ENCODE data around the gene B3GNT8.
A peak's percentile ranks its signal among the peaks of the same experiment; 100 is the strongest.
"Not testable (repeated sequence)": the region's sequence is repeated elsewhere in the genome, so short reads cannot be mapped to it uniquely, and the experiment has no call there.

B3GNT8 gene

DNA sequence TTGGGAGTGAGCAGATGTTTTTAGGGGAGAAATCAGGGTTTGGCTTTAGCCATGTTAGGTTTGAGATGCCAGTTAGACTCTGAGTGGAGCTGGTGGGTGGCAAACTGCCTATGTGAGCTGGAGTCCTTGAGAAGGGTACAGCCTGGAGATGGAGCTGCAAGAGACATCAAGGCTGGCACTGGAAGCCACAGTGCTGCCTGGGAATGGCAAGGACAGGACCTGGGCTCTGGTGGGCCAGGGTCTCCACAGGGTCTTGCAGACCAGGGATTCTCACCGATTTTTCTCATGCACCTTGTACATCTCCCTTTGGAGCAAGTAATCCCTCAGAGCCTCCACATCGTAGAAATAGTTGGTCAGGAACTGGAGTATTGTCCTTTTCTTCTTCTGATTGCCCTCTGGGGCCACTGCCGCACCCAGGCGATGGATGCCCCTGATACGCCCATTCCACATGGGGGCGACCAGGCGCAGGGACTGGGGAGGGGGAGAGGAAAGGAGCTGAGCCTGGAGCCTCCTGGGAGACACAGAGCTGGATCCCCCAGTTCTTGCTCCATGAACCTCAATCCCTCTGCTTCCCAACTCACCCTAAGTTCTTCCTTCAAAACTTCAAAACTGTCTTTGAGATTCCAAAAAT lies 10.9 kb upstream of the B3GNT8 start:
- no peak for DNase-seq (ENCODE audit: extremely low read depth in 1 of 2, low read depth in 1 of 2)

DNA sequence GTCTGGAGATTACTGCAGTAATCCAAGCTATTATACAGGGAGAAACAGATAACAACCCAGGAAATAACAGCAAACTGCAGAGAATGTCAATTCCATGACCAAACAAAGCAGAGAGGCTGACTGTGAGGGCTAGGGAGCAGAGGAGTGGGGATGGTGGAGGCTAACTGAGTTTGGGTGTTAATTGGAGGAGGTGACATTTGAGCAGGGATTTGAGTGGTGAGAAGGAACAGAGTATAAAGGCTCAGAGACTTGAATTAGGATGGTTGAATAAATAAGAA lies 9.4 kb upstream of the B3GNT8 start:
- DNase-seq (ENCODE audit: extremely low read depth in 1 of 2, low read depth in 1 of 2), result no peak

- DNase-seq (ENCODE audit: extremely low read depth in 1 of 2, low read depth in 1 of 2), result no peak
Measured at GRCh38 chr19:41435936-41436673, 8.9 kb upstream of the B3GNT8 start.

DNA sequence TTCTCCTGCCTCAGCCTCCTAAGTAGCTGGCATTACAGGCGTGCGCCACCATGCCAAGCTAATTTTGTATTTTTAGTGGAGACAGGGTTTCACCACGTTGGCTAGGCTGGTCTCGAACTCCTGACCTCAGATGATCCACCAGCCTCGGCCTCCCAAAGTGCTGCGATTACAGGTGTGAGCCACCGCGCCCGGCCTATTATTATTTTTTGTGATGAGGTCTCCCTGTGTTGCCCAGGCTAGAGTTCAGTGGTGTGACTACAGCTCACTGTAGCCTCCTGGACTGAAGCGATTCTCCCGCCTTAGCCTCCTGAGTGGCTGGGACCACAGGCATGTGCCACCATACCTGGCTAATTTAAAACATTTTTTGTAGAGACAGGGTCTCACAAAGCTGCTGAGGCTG lies 8.2 kb upstream of the B3GNT8 start:
- DNase-seq (ENCODE audit: extremely low read depth in 1 of 2, low read depth in 1 of 2), result not testable (repeated sequence)

GRCh38 chr19:41434450-41434849 lies 7.3 kb upstream of the B3GNT8 start:
- DNase-seq (ENCODE audit: extremely low read depth in 1 of 2, low read depth in 1 of 2), result no peak

- no peak for DNase-seq (ENCODE audit: extremely low read depth in 1 of 2, low read depth in 1 of 2)
Measured at GRCh38 chr19:41433171-41433570, 6.0 kb upstream of the B3GNT8 start.

DNA sequence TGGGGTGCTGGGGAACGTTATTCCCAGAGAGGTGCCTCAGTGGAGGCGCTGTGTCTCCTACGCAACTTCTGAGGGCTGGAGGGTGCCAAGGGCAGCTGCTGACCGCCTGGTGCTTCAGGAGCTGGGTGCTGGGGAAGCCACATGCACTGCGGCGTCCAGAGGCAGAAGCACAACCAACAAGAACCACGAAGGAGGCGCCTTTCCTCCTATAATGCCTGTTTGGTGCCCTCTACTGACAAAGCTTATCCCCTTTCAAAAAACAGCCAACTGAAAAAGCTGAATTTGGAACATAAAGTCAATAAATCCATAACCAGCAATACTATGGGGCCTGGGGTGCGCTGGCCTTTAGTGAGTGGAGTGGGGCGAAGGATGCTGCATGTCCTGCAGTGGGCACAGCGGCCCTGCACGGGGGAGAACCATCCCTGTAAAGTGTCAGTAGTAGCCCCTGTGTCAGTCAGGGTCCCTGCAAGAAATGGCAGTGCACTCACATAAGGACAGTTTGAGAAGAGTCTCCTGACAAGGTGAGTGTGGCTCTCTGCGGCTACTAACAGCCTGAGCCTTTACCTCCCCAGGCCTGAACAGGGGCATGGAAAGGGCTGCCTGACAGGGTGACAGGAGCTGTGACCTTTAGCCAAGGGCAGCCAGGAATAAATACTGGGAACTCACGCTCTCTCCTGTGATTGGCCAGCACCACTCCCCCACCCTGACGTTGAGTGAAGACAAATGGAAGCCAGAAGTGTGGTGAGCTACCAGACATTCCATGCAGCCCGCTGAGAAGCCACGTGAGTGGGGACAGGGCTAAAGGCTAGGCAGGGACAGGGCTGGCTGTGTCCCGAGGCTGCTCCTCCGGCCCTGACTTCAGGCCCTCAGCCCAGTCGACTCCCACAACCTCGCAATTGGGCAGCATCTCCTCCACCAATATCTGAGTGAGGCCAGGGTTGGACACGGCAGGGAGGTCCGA lies 4.5 kb upstream of the B3GNT8 start:
- no peak for DNase-seq (ENCODE audit: extremely low read depth in 1 of 2, low read depth in 1 of 2)

- DNase-seq (ENCODE audit: extremely low read depth in 1 of 2, low read depth in 1 of 2), result no peak
Measured at GRCh38 chr19:41430922-41431321, 3.7 kb upstream of the B3GNT8 start.

GRCh38 chr19:41428481-41428859 lies 1.3 kb upstream of the B3GNT8 start:
- no peak for DNase-seq (ENCODE audit: extremely low read depth in 1 of 2, low read depth in 1 of 2)

DNA sequence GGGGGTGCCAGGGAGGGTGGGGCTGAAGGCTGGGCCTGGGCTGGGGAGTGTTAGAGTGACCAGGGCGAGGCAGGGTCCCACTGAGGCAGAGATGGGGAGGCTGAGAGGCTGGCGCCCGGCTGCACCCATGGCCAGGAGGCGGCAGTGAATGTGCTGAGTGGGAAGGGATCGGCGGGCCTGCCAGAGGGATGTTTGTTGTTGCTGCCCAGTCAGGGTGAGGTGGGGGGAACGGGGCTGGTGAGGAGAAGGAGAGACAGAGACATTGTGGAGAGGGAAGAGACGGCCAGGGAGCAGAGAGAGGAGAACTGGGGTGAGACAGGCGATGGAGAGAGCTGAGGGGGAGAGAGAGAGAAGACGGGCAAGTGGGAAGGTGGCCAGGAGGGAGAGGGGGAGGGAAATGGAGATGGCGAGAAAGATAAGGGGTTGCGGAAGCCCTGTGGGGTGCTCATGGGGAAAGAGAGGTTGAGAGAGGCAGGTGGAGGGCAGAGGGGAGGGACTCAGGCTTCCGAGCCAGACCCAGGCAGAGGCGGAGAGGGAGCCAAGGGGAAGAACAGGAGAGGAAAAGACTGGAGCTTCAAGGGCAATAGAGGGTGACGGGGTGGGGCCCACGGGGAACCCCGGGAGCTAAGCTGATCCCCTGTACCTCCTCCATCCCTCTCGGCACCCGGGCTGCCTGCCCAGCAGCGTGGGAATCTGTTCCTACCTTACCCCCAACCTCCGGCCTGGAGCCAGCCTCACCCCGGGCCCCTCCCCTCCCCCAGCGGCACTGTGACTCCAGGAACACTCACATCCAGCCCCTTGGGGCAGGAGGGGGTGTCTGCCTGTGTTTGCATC lies 690 bp upstream of the B3GNT8 start:
- peak; percentile 5 to 14 for DNase-seq (ENCODE audit: extremely low read depth in 1 of 2, low read depth in 1 of 2)

DNA sequence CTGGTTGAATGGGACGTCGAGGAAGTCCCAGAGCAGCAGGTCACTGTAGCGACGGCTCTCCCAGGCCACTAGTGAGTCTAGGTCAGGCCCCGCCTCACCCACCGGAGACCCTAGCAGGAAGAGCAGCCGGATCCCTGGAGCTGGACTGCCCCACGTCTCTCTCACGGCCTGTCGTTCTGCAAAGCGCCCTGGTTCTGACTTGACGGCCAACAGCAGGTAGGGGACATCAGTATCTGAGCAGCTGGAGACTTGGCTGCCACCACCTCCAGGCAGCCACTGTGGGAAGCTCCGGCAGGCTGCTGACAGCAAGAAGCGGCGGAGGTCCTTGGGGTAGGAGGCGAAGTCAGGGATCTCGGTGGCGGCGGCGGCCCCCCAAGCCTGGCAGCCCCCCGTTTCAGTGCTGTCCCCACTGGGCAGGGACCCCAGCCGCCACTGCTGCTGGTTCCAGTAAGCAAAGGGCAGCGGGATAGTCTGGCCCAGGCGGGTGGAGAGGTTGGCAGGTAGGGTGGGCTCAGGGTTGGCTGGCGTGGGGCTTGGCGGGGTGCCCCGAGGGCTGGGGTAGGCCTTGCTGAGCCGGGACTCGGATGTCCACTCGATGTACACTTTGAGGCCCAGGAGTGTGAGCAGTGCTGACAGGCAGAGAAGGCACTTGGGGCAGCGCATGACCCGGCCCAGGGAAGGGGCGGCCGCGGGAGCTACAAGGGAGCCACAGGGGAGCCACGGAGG lies 895 bp downstream of the B3GNT8 start:
- no peak for DNase-seq (ENCODE audit: extremely low read depth in 1 of 2, low read depth in 1 of 2)

DNA sequence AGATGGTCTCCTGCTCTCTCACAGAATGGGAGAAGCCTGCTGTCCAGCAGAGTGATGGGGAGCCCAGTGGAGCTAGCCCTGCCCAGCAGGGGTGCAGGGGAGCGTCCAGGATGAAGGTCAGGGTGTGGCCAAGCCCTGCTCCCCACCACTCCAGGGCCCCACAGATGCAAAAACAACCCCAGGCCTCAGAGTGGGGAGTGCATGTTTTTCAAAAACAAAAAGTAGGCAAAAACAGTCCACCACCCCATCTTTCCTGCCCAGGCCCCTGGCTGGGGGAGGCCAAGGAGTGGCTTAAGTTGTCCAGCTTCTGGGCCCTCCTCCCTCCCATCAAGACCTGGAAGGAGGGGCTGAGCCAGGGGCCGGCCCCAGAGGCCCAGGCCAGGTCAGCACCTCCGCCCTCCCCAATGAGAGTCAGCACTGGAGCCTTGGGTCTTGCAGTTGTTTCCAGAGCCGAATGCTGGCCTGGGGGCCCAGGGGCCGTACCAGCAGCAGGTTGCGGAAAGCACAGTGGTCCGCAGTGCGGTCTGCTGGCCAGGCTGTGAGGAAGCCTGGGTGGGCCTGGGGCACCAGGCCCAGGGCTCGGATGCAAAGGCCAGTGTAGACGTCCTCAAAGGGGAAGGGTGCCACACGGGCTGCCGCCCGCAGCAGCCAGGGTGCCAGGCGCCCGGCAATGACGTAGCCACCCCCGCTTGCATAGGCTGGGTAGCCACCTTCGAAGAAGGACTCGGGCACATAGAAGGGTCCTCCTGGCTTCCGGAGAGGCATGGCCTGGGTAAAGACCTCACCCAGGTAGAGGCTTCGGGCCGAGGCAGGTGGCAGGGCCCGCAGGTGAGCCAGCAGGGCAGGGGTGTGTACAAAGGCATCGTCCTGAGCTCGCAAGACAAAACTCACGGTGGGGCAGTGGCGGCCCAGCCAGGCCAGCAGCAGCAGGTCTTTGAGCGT lies 1.7 kb downstream of the B3GNT8 start:
- no peak for DNase-seq (ENCODE audit: extremely low read depth in 1 of 2, low read depth in 1 of 2)

GRCh38 chr19:41424335-41425173 lies 2.6 kb downstream of the B3GNT8 start:
- no peak for DNase-seq (ENCODE audit: extremely low read depth in 1 of 2, low read depth in 1 of 2)

GRCh38 chr19:41422955-41423354 lies 4.2 kb downstream of the B3GNT8 start:
- no peak for DNase-seq (ENCODE audit: extremely low read depth in 1 of 2, low read depth in 1 of 2)

DNA sequence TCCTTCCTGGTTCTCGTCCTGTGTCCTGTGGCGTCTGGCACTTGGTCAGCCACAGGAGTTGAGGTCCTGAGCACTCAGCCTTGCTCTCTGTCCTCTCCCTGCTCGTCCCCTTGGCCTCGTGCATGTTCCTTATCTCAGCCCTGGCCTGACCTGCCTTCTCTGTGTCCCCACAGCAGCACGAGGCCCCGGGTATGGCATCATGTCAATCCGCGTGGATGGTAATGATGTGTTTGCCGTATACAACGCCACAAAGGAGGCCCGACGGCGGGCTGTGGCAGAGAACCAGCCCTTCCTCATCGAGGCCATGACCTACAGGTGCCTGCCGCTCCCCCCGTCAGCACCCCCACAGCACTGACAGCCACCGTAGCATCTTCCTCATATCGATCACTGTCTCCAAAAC lies 4.7 kb downstream of the B3GNT8 start:
- no peak for DNase-seq (ENCODE audit: extremely low read depth in 1 of 2, low read depth in 1 of 2)

DNA sequence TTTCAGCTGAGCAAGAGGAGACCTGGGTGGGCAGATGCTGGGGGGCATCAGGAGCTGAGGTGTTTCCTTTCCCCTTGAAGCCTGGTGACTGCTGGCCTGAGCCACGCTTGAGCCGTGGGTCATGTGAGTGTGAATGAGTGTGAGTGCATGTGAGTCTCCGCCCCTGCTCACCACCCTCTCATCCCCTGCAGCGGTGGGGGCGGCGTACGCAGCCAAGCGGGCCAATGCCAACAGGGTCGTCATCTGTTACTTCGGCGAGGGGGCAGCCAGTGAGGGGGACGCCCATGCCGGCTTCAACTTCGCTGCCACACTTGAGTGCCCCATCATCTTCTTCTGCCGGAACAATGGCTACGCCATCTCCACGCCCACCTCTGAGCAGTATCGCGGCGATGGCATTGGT lies 5.2 kb downstream of the B3GNT8 start:
- DNase-seq (ENCODE audit: extremely low read depth in 1 of 2, low read depth in 1 of 2), result no peak

DNA sequence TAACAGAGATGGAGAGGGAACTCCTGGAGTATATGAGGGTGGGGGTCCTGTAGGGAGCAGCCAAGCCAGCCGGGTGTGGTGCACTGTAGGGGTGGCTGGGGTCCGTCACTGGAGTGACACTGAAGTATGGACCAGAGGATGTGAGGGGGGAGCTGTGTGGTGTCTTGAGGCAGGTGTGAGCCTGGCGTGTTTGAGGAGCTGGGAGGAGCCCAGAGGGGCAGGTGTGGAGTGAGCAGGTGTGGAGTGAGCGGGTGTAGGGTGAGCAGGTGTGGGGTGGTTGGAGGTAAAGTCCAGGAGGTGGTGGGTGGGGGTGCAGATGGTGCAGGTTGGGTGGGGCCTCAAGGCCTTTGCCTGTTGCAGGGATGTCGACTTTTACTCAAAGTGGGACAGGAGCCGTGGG lies 5.9 kb downstream of the B3GNT8 start:
- no peak for DNase-seq (ENCODE audit: extremely low read depth in 1 of 2, low read depth in 1 of 2)

GRCh38 chr19:41420101-41420880 lies 6.9 kb downstream of the B3GNT8 start:
- DNase-seq (ENCODE audit: extremely low read depth in 1 of 2, low read depth in 1 of 2), result no peak
